Inflammatory macrophage treated with lipopolysaccharide for 4 hours (primary cell): ENCODE data around the gene OXSM.

Source experiments
- DNase-seq: peaks from one replicate; pipeline ENCODE4 v3.0.0-alpha.2; 2020

The OXSM gene

GRCh38 chr3:25812644-25813043 lies 22.8 kb downstream of the OXSM start:
- no peak for DNase-seq

GRCh38 chr3:25817107-25817506 lies 27.2 kb downstream of the OXSM start:
- DNase-seq = no peak

DNA sequence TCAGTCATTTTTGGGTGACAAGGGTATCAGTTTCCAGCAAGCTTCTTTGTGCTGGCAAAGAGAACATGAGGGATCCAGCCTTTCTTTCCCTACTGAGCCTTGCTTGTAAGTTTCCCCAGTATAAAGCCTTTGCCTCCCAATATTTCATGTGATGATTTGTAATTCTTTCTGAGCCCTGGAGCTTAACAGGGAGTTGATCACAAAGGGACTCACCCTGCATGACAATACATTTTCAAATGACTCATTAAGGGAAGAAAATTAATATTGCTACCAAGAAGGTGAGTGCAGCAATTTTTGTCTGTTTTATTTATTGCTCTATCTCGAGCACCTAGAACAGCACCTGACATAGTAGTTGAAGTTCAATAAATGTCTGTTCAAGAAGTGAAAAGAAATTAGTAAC lies 27.7 kb downstream of the OXSM start:
- DNase-seq = no peak

GRCh38 chr3:25818335-25818734 lies 28.4 kb downstream of the OXSM start:
- DNase-seq = no peak

DNA sequence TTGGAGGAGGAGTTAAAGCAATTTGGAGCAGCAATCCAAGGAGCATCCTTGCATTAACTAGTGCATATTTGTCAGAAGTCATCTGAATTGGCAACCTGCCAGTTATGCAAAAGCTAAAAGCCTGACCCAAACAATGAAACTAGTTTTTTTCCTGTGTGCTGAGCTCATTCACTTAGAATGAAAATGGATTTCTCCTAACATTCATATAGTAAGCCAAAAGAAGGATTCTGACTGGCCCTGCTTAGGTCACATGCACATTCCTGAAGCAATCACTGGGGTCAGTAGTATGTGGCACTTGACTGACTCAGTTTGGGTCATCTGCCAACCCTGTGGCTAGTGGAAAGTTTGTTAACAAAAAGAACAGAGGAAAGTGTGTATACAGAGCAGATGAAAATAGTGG lies 30.5 kb downstream of the OXSM start:
- peak; percentile 40 for DNase-seq

DNA sequence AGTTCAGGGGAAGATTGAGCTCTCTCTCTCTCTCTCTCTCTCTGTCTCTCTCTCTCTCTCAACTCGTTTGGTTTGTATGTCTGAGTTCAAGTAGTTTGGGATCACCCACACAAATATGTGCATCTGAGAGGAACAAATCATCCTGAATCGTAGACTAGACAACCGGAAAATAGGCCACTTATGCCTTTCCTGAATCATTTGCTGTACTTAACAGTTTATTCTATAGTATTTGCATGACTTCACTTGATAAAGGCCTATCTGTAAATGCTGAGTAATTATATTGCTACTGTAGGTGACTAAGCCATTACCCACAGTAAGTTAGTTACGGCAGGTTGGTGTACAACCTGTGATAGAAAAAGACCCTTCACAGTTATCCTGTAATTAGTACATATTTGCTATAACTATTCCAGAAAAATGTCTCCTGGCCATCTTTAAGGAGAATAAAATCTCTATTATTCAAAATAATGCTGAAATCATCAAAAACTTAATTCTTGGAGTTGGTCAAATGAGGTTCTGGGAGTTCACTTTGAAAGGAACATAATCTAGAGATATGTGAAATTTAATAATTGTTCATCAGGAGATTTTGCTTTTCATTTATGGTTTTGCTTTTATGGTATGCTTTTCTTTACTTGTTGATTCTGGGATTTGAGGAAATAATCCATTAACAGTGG lies 31.1 kb downstream of the OXSM start:
- DNase-seq = no peak

DNA sequence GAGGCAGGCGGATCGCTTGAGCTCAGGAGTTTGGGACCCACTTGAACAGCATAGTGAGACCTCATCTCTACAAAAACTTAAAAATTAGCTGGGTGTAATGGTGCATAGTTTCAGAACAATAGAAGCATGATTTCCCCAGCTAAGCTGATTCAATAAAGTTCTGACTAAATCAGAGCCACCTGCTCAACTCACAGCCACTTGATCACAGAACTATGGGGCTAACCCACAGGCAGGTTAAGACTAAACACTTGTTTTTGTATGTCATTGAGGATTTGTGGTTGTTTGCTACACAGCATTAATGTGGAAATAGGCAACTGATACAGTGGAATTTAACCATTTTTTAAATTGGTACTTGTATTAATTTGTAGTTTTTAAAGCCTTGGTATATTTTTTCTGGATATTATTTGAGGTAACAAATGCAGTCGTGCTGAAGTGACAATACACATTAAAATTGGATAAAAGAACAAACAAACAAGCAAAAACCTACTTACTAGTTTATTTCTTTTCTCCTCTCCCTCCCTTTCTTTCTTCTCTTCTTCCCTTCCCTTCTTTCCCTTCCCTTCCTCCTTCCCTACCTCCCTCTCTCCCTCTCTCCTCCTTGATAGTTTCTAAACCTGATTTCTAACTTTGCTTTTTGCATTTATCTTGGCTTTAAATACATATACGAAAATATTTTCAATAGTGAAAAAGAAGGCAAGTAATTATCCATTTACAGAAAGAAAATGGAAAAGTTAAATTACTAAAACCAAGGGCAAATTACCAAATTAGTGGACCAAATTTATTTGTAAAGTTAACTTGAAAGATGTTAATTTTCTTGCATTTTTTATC lies 32.1 kb downstream of the OXSM start:
- DNase-seq = no peak

DNA sequence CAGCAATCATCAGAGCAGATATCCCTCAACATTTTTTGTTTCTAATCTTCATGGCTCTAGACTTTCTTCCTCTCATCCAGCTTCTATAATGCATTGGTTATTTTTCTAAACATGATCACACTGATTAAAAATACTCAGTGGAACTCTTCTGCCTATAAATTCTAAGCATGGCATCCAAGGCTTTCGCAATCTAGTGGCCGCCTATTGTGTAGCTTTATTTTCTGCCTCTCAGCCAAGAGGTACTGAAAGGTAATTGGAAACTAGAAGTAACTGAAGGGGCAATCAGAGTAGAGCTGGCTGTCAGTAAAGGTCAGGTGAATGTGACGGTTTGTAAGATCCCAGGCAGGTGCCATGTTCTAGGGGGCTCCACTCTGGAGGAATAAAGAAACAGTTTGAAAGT lies 33.4 kb downstream of the OXSM start:
- DNase-seq = no peak

DNA sequence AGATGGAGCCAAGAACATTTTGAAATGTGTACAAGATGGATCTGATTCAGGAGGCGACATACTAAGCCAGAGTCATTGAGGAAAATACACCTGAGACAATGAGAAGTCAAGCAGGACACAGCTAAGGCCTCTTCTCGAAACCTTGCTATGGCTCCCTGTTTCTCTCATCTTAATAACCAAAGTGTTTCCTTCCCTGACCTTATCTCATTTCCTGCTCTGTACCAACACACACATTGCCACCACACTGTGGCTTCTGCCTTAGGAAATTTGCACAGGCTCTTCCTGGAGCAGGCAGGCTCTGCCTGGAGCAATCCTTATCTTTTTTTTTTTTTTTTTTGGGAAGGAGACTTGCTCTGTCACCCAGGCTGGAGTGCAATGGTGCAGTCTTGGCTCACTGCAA lies 36.6 kb downstream of the OXSM start:
- no peak for DNase-seq

DNA sequence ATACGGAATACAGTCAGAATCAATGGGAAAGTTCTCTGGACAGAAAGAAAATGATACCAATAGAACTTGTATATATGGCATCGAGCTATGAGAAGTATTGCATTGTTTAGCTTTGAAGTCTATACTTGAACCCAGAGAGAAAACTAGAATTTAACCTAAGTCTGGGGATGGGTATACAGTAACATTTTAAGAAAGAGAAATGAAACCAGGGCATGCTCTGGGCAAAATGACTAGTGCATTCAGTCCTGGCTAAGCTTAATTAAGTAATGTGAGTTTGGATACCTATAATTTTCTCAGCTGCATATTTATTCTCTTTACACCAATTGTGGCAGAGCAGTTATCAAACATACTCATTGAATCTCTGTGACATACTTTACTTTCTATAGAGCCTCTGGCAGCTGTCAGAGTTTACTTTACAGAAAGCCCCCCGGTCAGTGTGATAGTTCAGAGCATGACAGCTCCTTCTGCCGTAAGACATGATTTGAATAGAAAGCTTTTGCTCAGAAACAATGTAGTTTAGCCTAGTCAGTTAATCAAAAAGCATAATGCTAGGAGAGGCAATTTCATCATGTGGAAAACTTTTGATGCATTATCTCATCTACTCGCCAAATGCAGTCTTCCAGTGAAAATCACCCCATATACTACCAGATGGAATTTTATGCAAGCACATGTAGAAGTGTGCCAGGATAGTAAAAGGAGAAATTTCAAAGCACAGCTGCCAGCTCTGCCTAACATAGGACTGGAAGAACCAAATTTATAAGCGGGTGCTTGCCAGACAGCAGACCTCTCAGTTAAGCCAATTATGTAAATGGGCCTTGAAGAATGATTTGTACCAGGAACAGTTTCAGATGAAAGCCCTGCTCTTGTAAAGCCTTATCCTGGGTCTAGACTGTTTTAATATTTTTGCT lies 40.7 kb downstream of the OXSM start:
- no peak for DNase-seq

DNA sequence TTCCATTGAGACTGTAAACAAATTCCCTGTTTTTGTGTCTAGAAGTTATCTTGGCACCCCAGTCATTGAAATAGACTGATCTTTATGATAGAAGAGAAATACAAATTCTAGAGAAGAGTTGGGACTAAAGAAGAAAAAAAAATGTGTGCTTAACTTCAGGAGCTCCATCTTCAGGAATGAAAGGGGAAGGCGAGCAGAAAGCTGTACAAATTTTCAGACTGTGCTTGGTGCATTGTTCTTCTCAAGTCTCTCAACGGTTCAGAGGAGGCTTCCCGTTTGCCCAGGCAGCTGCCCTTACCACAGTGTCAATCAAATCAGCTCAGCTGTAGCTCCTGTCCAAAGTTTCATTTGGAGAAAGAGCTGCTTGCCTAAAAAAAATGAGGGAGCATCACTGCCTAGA lies 41.7 kb downstream of the OXSM start:
- no peak for DNase-seq

DNA sequence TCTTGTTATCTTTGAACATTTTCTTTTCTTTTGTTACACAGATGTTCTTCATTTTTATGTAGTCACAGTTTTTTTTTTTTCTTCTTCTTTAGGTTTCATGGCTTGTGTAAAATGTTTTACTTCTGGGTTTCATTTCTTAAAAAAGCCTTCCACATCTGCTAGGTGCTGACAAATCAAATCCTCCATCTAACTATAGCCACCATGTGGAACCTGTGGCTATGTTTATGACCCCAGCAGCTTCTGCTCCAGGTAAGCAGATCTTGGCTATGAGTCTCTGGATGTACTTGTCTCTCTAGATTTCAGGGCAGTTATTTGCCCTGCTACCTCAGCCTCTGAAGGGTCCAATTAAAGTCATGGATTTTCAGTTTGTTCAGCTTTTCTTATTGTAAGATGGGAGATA lies 44.5 kb downstream of the OXSM start:
- no peak for DNase-seq

- no peak for DNase-seq
Measured at GRCh38 chr3:25836579-25836978, 46.7 kb downstream of the OXSM start.

GRCh38 chr3:25837038-25837437 lies 47.1 kb downstream of the OXSM start:
- no peak for DNase-seq

GRCh38 chr3:25840099-25840498 lies 50.2 kb downstream of the OXSM start:
- DNase-seq = no peak

- no peak for DNase-seq
Measured at GRCh38 chr3:25843332-25843731, 53.4 kb downstream of the OXSM start.
